GM18511 (cell line): ENCODE results near the gene TTLL9.
"Not testable (repeated sequence)": the region's sequence is repeated elsewhere in the genome, so short reads cannot be mapped to it uniquely, and the experiment has no call there.

Source experiments
- ATAC-seq: cut with Tn5 transposase; IDR thresholded peaks from one replicate; pipeline ENCODE4 v1.9.1; 2021; ENCODE audit warnings: mild to moderate bottlenecking, moderate library complexity; ENCODE audit not compliant: unreplicated experiment

TTLL9 gene, protein sequence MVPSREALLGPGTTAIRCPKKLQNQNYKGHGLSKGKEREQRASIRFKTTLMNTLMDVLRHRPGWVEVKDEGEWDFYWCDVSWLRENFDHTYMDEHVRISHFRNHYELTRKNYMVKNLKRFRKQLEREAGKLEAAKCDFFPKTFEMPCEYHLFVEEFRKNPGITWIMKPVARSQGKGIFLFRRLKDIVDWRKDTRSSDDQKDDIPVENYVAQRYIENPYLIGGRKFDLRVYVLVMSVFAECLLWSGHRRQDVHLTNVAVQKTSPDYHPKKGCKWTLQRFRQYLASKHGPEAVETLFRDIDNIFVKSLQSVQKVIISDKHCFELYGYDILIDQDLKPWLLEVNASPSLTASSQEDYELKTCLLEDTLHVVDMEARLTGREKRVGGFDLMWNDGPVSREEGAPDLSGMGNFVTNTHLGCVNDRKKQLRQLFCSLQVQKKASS

GRCh38 chr20:31869942-31870725 lies at the start of gene TTLL9, which contains the start of gene DUSP15:
TTLL9 (plus strand) TSS chr20:31870634; CDS start chr20:31871127, 493 bp downstream.
DUSP15 (minus strand) TSS chr20:31870527; CDS start chr20:31870337, 190 bp downstream.
- ATAC-seq: no peak

DNA sequence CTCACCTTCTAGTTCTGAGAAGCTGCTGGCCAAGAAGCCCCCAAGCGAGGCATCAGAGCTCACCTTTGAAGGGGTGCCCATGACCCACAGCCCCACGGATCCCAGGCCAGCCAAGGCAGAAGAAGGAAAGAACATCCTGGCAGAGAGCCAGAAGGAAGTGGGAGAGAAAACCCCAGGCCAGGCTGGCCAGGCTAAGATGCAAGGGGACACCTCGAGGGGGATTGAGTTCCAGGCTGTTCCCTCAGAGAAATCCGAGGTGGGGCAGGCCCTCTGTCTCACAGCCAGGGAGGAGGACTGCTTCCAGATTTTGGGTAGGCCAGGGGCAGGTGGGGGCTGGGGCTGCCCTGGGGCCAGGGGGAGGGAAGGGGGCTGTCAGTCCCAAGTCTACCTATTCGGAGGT lies 49.0 kb upstream of the TTLL9 start:
- ATAC-seq: no peak

DNA sequence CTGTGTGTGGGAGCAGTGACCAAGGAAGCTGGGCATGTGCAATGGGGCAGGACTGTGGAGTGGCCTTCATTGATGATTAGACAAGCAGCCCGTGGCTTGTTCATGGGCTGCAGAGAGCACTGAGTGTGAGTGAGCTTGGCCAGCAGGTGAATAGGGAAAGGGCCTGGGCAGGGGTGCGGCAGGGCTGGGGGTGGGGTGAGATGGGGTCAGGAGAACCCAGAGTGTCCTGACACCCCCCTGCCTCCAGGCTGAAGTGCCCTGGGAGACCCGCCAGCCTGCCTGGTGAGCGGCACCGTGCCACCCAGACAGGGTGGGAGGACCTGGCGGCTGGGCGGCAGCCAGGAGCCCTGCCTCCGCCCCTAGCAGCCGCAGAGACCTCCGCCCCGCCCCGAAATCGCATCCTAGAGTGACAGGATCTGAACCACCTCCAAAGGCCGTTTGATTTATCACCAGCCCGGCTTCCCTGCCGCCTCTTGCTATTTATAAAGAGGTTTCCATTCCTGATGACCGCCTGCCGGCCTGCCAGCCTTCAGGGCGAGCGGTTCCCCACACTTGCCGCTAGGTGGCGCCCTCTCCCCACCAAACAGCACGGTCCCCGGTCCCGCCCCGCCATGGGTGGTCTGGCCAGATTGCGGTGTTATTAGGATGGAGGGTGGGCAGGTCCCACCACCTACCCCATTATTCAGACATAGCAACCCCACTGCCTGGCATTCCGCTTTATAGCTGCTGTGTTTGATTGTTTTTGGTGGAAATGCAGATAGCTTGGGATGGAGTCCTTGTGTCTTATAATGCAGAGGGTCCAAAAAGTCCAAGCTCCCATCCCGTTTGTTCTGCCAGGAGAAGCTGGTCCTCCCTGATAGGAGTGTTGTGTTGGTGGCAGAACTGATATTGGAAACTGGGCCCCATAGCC lies 47.8 kb upstream of the TTLL9 start:
- peak; percentile 72 for ATAC-seq

DNA sequence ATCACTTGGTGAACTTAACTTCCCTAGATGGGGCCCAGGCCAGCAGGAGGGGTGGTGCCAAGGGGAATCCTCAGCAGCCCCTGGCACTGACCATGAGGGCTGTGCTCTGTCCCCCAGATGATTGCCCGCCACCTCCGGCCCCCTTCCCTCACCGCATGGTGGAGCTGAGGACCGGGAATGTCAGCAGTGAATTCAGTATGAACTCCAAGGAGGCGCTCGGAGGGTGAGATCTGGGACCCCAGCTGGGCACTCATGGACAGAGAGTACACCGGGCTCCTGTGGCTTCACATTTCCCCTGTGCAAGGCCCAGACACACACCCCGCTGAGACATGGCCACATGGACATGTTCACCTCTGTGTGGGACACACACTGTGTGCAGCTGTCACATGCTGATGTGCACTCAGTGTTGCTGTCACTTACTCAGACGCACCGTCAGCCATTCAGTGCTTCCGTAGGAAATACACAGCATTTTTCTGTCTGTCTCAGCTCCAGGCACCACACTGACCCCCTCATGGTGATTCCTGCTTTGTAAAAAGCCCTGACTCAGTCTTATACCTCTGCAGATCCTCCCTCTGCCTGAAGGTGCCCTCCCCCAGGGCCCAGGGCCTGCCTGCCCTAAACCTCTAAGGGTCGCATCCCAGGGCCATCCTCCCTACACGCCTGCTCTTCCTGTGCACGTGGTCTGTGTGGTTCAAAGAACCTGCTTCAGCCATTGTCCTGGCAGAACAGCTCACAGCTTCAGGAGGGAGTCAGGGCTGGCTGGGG lies 46.9 kb upstream of the TTLL9 start:
- no peak for ATAC-seq

DNA sequence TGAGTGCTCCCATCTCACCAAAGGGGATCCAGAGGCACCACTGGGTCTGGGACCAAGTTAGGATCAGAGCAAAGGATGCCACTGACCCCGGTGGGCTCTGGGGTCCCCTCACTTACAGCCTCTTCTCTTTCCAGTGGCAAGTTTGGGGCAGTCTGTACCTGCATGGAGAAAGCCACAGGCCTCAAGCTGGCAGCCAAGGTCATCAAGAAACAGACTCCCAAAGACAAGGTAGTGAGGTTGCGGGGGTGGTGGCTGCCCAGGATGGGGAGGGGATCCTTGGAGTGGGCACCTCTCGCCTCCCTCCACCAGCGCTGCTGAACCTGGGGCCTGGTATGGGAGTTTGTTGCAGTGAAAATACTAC lies 46.3 kb upstream of the TTLL9 start:
- ATAC-seq: no peak

DNA sequence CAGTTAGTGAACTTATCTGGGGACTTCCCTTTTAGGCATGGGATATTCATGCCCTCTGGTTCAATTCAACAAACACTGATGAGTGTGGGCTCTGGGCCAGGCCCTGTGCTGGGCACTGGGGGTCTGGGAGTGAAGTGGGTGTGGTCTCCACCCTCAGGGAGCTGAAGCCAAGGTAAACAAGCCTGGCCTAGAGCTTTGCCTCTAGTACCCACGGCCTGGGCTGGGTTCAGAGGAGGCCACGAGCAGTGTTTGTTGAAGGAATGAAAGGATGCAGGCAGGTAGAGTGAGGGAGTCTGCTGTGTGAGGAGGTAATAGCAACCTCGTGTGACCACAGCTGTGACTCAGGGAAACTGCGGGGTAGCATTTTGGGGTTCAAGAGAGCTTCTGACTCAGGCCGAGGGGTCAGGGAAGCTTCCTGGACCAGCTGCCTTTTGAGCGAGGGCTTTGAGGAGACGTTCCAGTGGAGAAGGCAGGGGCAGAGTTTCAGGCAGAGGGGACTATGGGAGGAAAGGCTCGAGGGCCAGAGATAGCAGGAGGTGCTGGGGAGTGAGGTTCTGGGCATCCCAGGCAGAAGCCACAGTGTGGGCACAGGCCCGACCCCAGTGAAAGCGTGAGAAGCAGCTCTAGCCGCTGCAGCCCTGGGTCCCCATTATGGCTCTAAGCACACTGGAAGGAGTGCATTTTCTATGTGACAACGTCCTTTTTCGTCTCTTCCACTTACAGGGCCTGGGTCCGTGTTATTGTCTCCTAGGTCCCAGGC lies 45.7 kb upstream of the TTLL9 start:
- ATAC-seq: no peak

DNA sequence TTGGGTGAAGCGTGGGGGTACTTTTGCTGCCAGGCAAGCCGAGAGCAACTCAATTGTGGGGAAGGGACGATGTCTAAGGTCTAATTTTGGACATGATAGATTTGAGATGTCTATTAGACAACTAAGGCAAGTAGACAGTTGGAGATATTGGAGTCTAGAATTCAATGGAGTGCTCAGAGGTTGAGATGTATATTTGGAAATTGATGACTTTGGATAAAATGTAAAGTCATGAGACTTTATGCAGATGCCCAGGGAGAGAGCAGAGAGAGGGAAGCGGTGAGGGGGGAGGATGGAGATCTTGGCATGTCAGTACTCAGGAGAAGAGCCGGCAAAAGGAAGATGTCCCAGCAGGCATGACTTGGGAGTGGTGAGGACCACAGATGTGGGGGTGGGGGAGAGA lies 44.4 kb upstream of the TTLL9 start:
- ATAC-seq: no peak

DNA sequence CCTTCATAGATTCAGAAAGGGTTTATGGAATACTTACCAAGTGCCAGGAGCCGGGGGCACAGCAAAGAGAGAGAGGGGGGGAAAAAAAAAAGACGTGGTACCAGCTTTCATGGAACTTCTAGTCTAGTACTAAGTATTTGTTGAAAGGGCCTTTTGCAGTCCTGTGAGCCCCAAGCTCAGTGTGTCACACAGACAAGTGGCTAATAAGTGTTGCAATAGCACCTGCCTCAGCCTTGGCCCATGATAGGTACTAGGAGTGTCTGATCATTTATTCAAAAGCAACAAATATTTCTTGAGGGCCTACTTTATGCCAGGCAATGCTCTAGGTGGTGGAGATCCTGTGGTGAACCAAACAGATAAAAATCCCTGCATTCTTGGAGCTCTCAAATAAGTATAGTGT lies 43.4 kb upstream of the TTLL9 start:
- ATAC-seq: no peak

DNA sequence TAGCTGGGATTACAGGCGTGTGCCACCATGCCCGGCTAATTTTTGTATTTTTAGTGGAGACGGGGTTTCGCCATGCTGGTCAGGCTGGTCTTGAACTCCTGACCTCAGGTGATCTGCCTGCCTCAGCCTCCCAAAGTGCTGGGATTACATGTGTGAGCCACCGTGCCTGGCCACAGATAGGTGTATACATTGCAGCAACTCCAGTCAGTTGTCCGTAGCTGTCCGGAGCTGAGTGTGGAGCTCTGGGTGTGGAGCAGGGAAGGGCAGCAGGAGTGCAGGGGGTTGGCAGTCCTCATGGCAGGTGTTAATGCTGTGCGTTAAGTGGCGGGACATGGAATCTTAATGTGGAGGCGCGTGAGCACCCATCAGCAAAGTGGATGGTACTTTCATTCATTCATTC lies 42.4 kb upstream of the TTLL9 start:
- not testable (repeated sequence) for ATAC-seq

GRCh38 chr20:31829731-31830130 lies 40.7 kb upstream of the TTLL9 start:
- ATAC-seq: no peak

GRCh38 chr20:31830406-31830981 lies 39.9 kb upstream of the TTLL9 start:
- ATAC-seq: no peak

GRCh38 chr20:31831211-31831610 lies 39.2 kb upstream of the TTLL9 start:
- no peak for ATAC-seq

DNA sequence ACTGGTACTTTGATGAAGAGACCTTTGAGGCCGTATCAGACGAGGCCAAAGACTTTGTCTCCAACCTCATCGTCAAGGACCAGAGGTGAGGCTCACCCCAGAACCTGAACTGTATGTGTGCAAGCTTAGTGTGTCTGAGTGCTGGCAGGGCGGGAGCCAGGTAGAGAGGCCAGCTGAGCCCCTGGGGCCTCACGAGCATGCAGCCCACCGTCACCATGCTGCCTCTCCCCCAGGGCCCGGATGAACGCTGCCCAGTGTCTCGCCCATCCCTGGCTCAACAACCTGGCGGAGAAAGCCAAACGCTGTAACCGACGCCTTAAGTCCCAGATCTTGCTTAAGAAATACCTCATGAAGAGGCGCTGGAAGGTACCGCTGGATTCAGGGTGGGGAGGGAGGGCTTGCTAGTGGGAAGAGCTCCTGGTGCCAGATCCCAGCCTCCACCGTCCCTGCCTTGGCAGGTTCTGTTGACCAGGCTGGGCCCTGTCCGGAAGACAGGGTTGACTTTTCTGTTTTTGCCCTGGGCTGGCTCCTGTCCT lies 38.6 kb upstream of the TTLL9 start:
- no peak for ATAC-seq

GRCh38 chr20:31833130-31833930 lies 37.1 kb upstream of the TTLL9 start:
- ATAC-seq: no peak

- no peak for ATAC-seq
Observed at GRCh38 chr20:31833931-31834521, 36.4 kb upstream of the TTLL9 start.

- ATAC-seq: no peak
Observed at GRCh38 chr20:31835554-31835953, 34.9 kb upstream of the TTLL9 start.

GRCh38 chr20:31835977-31836852 lies 34.2 kb upstream of the TTLL9 start:
- peak; percentile 91 for ATAC-seq
